Suppressor macrophage treated with lipopolysaccharide for 1 hour (primary cell): ENCODE measurements around the gene RXRA.
A peak's percentile ranks its signal among the peaks of the same experiment; 100 is the strongest.

ENCODE experiments used
- DNase-seq, 3 donors: peaks; one replicate each; pipeline ENCODE4 v3.0.0-alpha.2; 2020 to 2022

The RXRA gene

GRCh38 chr9:134404376-134405358, 78.4 kb downstream of the RXRA start:
- DNase-seq: peak in 1 of 3 donors; percentile 40

DNA sequence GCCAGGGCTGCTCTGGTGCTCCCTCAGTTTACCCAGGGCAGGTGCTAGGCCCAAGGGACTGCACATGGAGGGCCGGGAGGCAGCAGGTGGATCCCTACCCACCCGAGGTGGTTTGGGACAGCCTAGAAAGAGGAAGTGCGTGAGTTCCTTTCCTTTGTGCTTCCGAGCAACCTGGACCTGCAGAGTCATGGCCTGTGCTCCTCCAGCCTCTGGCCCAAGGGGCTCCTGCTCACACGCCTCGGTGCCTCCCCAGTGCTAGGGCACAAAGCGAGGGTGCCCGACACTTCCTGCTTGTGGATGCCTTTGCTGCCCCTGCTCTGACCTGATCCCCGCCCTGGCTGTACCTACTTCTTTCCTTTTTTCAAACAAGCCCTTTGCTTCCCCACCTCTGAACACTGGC, 79.3 kb downstream of the RXRA start:
- DNase-seq: peak in 2 of 3 donors; percentile 43 to 50

DNA sequence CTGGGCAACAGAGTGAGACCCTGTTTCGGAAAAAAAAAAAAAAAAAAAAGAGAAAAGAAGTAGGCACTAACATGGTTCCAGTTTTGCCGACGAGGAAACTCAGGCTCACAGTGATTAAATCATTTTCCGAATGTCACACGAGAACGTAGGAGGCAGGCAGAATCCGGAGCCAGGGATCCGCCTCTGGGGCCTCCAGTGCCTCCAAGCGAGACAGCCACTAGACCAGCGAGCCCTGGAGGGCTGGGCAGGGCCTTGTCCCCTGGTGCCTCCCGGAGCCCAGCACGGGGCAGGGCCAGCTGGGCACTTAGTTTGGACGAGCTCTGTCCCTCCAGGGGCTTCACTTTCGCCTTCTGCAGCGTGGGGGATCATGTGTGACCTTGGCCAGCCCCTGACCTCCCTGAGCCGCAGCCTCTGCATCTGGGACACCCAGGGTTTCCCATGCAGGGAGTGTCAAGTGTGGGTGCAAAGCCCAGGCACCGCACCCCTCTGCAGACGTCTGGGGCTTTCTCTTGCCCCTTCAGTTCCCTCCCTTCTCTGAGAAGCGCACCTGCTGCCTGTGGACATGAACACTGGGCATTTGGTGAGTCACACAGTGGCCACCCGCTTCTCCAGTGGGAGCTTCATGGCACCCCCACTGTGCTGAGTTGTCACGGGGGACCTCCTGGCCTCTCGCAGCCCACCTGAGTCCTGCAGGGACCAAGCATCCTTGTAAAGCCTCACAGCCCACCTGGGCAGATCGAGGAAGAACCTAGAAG, 80.3 kb downstream of the RXRA start:
- DNase-seq: peak; percentile 54 to 58 (median 55)

DNA sequence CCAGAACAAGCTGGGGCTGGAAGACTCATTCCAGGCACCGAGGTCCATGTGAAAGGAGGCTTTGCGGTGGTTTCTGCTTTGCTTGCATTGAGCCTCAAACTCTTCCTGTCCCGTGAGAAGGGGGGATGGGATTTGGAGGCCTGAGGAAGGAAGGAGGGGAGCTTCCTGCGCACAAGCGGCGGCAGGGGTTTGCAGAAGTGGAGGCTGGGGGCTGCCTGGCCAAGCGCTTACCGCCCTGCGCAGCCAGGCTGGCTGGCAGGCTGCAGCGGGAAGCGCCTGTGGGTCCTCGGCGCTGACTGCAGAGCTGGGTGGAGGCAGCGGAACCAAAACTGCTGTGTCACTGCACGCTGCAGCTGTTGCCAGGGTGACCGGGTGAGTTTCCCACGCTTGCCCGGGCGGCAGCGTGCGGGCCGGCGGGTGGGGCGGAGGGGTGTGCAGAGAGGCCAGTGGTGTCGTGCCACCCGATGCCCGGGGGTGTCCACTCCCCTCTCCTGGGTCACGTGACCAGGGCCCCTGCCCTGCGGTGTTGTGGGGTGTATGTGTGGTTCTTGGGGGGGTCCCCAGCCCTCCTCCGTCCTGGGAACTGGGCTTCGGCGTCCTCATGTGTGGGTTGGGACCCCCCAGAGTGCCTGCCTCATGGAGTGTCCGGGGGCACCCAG, 81.0 kb downstream of the RXRA start:
- peak; percentile 96 for DNase-seq

GRCh38 chr9:134408389-134408788, 82.1 kb downstream of the RXRA start:
- peak in 2 of 3 donors; percentile 28 to 44 for DNase-seq

DNA sequence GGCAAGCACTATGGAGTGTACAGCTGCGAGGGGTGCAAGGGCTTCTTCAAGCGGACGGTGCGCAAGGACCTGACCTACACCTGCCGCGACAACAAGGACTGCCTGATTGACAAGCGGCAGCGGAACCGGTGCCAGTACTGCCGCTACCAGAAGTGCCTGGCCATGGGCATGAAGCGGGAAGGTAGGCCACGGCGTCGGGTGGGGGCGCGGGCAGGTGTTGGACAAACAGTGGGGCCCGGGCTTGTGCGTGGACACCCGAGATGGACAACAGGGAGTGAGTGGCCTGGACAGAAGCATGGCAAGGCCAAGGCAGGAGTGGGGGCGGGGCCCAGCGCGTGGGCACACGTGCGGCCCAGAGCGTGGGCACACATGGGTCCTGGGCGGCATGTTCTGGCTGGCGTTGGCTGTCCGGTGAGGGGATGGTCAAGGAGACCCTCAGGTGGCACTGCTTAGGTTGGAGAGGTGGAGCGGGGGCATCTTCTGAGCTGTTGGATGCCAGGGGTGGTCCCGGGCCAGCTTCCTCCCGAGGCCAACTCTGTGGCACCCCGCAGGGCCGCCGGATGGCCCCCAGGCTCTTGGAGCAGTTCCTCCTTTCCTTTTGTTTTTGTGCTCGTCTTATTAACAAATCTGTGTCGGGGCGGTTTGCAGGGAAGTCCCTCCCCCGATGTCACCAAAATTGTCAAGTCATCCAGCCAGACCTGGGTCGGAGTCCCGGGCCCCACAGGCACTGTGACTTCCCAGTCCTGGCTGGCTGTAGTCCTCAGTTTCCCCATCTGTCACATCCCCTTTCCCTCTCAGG, 82.9 kb downstream of the RXRA start:
- DNase-seq: peak; percentile 81 to 86 (median 84)

DNA sequence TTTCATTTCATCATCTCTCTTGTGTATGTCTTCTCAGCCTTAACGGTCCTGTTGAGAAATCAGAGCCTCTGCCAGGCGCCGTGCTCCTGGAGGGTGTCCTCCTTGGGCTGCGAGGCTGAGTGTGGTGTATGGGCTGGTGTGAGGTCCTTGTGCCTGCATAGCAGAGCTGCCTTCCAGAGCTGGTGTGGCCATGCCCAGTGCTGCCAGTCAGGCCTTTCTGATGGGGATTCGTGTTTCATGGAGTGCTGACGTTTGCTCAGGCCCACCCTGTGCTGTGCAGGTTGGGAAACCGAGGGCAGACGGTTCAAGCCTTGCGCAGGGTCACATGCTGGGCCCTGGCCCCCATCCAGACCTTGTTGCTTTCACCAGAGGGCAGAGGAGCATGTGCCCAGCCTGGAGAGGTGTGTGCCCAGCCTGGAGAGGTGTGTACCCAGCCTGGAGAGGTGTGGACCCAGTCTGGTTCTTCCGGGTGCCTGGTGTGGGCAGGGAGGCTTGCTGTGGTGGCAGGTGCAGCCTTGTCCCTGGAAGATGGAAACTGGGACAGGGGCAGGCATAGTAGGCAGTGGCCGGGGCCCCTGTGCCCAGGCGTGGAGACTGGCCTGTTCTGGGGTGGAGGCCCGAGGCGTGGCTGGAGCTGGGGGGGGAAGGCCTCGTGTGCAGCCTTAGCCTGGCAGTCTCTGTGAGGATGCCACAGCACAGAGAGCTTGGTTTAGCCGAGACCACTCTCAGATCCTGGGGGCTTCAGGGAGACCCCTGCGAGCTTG, 84.0 kb downstream of the RXRA start:
- peak; percentile 26 to 46 (median 35) for DNase-seq

DNA sequence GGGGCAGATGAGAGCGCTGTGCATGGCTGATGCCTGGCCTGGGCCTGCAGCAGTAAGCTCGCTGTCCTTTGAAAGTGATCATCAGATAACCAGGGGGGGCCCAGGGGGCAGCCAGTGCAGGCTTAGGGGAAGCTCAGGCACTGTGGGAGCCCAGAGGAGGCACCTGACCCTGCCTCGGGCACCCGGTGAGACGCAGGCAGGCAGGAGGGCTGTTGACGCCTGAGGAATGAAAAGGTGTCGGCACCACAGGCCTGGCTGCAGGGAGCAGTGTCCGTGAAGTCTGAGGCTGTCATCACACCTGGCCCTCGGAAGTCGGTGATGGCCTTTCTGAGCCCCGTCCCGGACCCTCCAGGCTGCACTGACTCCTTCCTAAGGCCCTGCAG, 84.6 kb downstream of the RXRA start:
- DNase-seq: no peak

DNA sequence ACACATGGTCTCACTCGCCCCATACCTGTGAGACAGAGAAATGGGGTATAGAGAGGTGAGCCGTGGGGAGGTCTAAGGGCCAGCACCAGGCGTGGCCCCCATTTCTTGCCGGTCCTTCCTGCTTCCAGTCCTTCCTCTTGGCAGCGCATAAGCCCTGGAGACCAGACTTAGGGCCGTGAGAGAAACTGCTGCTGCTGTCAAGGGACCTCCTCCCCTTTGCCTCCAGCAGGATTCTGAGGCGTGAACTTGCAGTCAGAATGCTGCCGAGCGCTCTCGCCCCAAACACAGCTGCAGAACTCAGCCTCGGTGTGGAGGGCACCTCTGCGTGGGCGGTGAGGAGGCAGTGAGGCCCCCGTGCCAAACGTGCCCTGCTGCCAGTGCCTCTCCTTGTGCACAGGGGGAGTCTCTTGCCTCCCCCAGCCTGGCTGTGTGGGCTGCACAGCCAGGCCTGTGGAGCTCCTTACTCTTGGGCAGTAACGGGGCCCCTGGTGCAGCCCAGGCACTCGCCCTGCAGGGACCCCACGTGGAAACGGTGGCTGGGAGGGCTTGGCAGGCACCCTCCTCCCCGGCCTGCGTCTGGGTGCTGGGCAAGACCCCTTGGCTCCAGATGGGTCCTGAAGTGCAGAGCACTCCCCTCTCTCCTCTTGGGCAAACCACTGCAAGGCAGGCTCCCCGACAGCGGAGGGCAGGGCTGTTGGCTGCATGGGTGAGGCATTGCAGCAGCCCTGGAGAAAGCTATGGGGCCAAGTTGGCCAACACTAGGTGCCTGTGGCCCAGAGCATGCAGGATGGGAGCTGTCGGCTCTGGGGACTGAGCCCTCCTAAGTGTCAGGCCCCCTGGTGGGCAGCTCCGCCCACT, 85.4 kb downstream of the RXRA start:
- no peak for DNase-seq

DNA sequence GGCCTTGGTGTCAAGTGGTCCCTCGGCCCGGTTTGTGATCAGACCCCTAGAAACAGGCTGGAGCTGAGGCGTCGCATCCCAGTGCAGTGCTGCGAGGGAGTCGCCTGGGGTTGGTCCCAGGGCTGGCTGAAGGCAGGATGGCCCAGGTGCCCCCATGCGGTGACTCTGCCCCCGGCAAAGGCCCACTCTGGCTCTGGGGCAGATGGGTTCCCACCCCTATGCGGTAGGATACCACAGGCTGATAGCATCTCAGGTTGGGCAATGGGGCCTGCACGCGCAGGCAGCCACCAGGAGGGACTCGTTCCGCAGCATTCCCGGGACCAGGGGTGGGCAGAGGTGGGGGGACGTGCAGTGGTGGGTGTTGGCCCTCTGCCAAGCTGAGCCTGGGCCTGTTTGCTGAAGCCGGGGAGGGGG, 86.0 kb downstream of the RXRA start:
- no peak for DNase-seq

GRCh38 chr9:134413112-134413715, 87.0 kb downstream of the RXRA start:
- no peak for DNase-seq

DNA sequence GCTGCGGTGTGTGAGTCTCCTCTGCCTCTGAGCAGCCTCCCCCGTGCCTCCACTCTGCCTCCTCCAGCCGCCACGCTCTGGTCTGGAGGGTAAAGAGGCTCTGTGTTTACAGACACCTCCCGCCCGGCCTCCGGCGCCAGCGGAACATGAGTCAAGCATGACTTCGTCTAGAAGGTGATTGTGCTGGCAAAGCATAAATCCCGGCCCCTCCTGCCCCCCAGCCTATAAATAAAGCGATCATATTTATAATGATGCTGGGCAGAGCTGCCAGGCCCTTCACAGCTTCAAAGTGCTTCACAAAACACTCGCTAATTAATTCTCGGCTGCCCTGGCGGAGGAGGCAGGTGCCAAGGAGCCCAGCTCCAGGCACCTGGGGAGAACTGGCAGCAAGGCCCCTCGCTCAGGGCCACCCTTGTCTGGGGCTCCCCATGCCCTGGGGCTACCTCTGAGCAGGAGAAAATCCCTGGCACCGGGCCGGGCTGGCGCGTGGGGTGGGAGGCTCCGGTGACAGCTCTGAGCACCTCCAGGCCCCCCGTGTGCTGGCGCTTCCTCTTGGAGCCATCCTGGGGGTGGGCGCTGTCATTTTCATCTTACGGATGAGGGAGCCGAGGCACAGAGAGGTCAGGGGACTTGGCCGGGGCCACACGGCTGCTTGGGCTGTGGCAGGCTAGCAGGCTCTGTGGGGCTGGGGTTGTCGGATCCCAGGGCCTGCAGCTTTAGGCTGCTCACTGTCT, 87.8 kb downstream of the RXRA start:
- DNase-seq: no peak

- DNase-seq: no peak
Observed at GRCh38 chr9:134414900-134415425, 88.7 kb downstream of the RXRA start.

GRCh38 chr9:134416385-134417015, 90.2 kb downstream of the RXRA start:
- DNase-seq: no peak

- DNase-seq: no peak
Observed at GRCh38 chr9:134418354-134418753, 92.1 kb downstream of the RXRA start.

- no peak for DNase-seq
Observed at GRCh38 chr9:134419000-134419683, 92.9 kb downstream of the RXRA start.

DNA sequence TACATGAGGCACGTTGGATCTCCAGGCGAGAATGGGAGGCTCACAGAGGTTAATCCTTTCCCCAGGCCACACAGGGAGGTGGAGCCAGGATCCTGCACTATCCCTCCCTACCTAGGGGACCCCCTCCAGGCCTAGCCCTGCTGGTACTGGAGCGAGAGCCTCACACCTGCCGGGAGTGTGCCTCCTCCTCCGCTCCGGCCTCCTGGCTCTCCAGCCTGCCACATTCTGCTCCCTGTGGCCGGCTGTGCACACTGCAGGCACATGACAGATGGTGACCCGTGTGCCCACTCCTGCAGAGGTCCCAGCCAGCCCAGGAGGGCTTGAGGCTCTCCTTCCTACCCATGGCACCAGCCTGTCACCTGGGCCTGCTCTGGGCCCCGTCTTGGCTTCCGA, 93.4 kb downstream of the RXRA start:
- DNase-seq: no peak

DNA sequence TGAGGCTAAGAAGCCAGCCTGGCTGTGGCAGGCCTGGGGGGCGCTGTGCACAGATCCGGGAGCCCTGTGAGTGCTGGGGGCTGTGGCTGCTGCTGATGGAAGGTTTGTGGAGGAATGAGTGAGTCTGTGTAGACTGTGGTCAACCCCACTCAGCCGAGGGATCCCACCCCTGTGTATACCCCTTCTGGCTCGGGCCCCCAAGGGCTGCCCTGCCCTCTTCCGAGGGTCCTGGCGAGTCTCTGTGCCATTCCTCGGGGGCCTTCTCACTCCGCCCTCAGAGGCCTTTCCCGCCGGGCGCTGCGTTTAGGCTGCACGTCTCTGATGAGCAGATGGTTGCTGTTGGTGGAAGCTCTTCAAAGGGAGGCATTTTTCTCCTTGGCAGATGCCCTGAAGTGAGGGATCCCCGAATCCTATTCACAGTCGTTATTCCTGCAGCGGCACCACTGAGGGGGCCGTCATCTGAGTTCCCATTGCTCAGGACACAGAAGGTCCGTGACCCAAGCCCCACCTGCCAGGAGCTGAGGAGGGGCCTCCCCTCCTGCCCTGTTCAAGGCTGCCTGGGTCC, 94.1 kb downstream of the RXRA start:
- DNase-seq: no peak
